ENCODE data around the gene RHEB. TPM values are rescaled to one million over a fixed set of nuclear protein-coding genes. Genes with fewer than 3 reads are reported as not detected.

RHEB gene
- total and polyA plus RNA-seq, 2 donors (not counting 1 experiment from before 2014, with no cell fraction given): 9.3 to 40.3 TPM

GRCh38 chr7:151437159-151437553, 82.5 kb downstream of the RHEB start:
- Histone ChIP-seq H3K79me2 (ENCODE audit: control insufficient read depth, insufficient read depth, low read length) (no peaks in the 10 kb centered on the region), H2AFZ (ENCODE audit: insufficient read depth, low read depth, low read length, poor library complexity, severe bottlenecking) (no peak overlapping the region), H3K4me3 (ENCODE audit: control extremely low read depth in 1 of 5, extremely low read depth in 1 of 5, insufficient read depth in 1 of 5, low read depth in 2 of 5, low read length in 4 of 5) (no peak overlapping the region), H3K27ac (ENCODE audit: low read length in 2 of 2) (no peak overlapping the region), H3K27me3 (replicated peaks in 1 of 4; ENCODE audit: control extremely low read depth in 1 of 4, control insufficient read depth in 3 of 4, insufficient read depth in 4 of 4, low read length in 3 of 4) (peaks cover 0 to 33% (median 11%) of the 10 kb centered on the region in 4 experiments), H4K20me1 (ENCODE audit: control insufficient read depth, insufficient read depth, low read length, poor library complexity, severe bottlenecking) (no peaks in the 10 kb centered on the region), H3K4me1 (ENCODE audit: control insufficient read depth in 2 of 2, insufficient read depth in 2 of 2, low read length in 2 of 2) (peaks cover 7 to 8% of the 10 kb centered on the region in 2 donors), H3K9me3 (ENCODE audit: control extremely low read depth in 1 of 3, control insufficient read depth in 2 of 3, insufficient read depth in 1 of 3, low read length in 2 of 3) (peaks cover 0 to 3% (median 0%) of the 10 kb centered on the region in 3 donors), H3K4me2 (replicated peaks; ENCODE audit: low read depth, low read length, poor library complexity, severe bottlenecking) (no peak overlapping the region), H3K9ac (ENCODE audit: low read length) (no peak overlapping the region), H3K36me3 (replicated peaks in 1 of 2; ENCODE audit: control extremely low read depth in 1 of 2, control insufficient read depth in 1 of 2, extremely low read depth in 1 of 2, insufficient read depth in 2 of 2, low read length in 1 of 2) (no peaks in the 10 kb centered on the region)
- no peak for TF ChIP-seq CTCF (IDR thresholded peaks at IDR 0.05)
- no peak for TF ChIP-seq EZH2 (IDR thresholded peaks at IDR 0.05; ENCODE audit: borderline replicate concordance, insufficient read depth, low read depth, low read length, poor library complexity, severe bottlenecking)
- intact Hi-C loops (cut with micrococcal nuclease): no loop called here
- WGBS (ENCODE audit: insufficient coverage): 92% methylated on average over 13 of the region's 13 CpGs
- Mint-ChIP-seq H3K4me1 (peaks cover 9% of the 10 kb centered on the region), H3K27ac (no peak overlapping the region), H3K9me3 (ENCODE audit: insufficient read depth) (no peaks in the 10 kb centered on the region), H3K4me3 (no peak overlapping the region), H3K27me3 (peaks cover 30% of the 10 kb centered on the region)
- DNase-seq (no peak), ATAC-seq (ENCODE audit: low read depth) (no peak)
- ChIA-PET CTCF (interaction anchor here (3.4 kb wide), 1 partner anchor 12 kb away, joined by 16 read pairs; no protein-coding TSS in a partner anchor), POLR2A (no interaction called here)

GRCh38 chr7:151436446-151437158, 83.1 kb downstream of the RHEB start:
- H3K4me3 Mint-ChIP-seq: no peak overlapping the region
- peaks cover 7% of the 10 kb centered on the region for H3K4me1 Mint-ChIP-seq
- ChIA-PET CTCF (interaction anchor here (3.4 kb wide), 1 partner anchor 12 kb away, joined by 16 read pairs; no protein-coding TSS in a partner anchor), POLR2A (no interaction called here)
- Histone ChIP-seq H3K4me2 (replicated peaks; ENCODE audit: low read depth, low read length, poor library complexity, severe bottlenecking) (no peak overlapping the region), H3K9ac (ENCODE audit: low read length) (no peak overlapping the region), H3K9me3 (ENCODE audit: control extremely low read depth in 1 of 3, control insufficient read depth in 2 of 3, insufficient read depth in 1 of 3, low read length in 2 of 3) (peaks cover 0 to 3% (median 0%) of the 10 kb centered on the region in 3 donors), H3K36me3 (replicated peaks in 1 of 2; ENCODE audit: control extremely low read depth in 1 of 2, control insufficient read depth in 1 of 2, extremely low read depth in 1 of 2, insufficient read depth in 2 of 2, low read length in 1 of 2) (no peaks in the 10 kb centered on the region), H2AFZ (ENCODE audit: insufficient read depth, low read depth, low read length, poor library complexity, severe bottlenecking) (no peak overlapping the region), H3K4me3 (ENCODE audit: control extremely low read depth in 1 of 5, extremely low read depth in 1 of 5, insufficient read depth in 1 of 5, low read depth in 2 of 5, low read length in 4 of 5) (no peak overlapping the region), H4K20me1 (ENCODE audit: control insufficient read depth, insufficient read depth, low read length, poor library complexity, severe bottlenecking) (no peaks in the 10 kb centered on the region), H3K27me3 (replicated peaks in 1 of 4; ENCODE audit: control extremely low read depth in 1 of 4, control insufficient read depth in 3 of 4, insufficient read depth in 4 of 4, low read length in 3 of 4) (peaks cover 0 to 33% (median 11%) of the 10 kb centered on the region in 4 experiments), H3K27ac (ENCODE audit: low read length in 2 of 2) (no peak overlapping the region), H3K79me2 (ENCODE audit: control insufficient read depth, insufficient read depth, low read length) (no peaks in the 10 kb centered on the region), H3K4me1 (ENCODE audit: control insufficient read depth in 2 of 2, insufficient read depth in 2 of 2, low read length in 2 of 2) (peaks cover 7 to 8% of the 10 kb centered on the region in 2 donors)
- DNase-seq (no peak), ATAC-seq (ENCODE audit: low read depth) (no peak)
- H3K27me3 Mint-ChIP-seq: peaks cover 30% of the 10 kb centered on the region
- intact Hi-C loops (cut with micrococcal nuclease): no loop called here
- TF ChIP-seq CTCF (IDR thresholded peaks at IDR 0.05) (no peak), EZH2 (IDR thresholded peaks at IDR 0.05; ENCODE audit: borderline replicate concordance, insufficient read depth, low read depth, low read length, poor library complexity, severe bottlenecking) (no peak)
- no peaks in the 10 kb centered on the region for H3K9me3 Mint-ChIP-seq (ENCODE audit: insufficient read depth)
- H3K27ac Mint-ChIP-seq: no peak overlapping the region
- WGBS (ENCODE audit: insufficient coverage): 93% methylated on average over 4 of the region's 9 CpGs
